GM08714 (cell line): ENCODE results near the gene PGAP6.
"Not testable (repeated sequence)": the region's sequence is repeated elsewhere in the genome, so short reads cannot be mapped to it uniquely, and the experiment has no call there.

ENCODE experiments used
- H3K4me3 ChIP-seq: fragments of 200-500 bp; sonication (Bioruptor generic); 2 replicates; pipeline ENCODE4 v1.5.1; 2014; ENCODE audit warnings: mild to moderate bottlenecking, low read length, inconsistent platforms
- ZNF274 ChIP-seq: IDR thresholded peaks from 2 replicates; pipeline ENCODE4 v1.6.1; 2012; ENCODE audit warnings: mild to moderate bottlenecking, low read depth, low read length

The PGAP6 gene

DNA sequence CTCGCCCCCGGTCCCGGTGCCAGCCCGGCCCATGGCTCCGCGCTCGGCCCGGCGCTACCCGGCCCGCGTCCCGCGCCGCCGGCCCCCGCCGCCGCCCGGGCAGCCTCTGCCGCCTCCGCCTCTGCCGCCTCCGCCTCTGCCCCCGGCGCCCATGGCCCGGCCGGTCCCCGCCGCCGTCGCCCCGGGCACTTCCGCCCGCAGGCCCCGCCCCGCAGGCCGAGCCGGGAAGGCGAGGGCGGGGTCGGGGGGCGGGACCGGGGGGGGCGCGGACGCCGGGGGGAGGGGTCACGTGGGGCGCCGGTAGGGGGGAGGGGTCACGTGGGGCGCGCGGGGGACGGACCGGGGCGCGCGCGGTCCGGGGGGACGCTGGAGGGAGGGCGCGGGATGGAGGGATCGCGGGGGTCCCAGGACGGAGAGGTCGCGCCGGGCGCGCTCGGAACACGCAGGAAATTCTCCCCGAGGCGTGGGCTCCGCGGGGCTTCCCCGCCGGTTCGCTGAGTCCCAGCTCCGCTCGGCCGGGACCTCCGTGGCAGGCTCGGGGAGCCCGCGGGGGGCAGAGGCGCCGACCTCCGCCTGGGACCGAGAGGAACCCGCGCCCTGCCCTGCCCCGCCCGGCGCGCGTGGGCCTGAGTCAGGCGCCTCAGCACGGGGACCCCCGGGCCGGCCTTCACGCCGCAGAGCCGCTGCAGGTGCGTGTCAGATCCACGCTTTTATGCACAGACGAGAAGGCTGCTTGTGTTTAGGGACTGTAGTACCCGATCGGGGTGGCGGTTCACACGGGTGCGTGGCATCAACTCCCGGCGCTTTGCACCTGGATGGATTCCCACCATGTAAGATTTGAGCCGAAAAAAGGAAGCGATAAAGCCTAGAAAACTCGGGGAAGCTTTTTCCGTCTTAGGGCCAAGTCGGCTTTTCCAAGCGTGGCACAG is at the start of gene PGAP6:
PGAP6 (minus strand) TSS at position 190 of the 929 bp plus-strand sequence; CDS start at position 33, 157 bp downstream.
- peak within 1 kb of the TSS; percentile 84 for H3K4me3 ChIP-seq
- no peak for TF ChIP-seq ZNF274

- H3K4me3 ChIP-seq: no peak overlapping the region
- TF ChIP-seq ZNF274: no peak
These were observed 49.1 kb upstream of the PGAP6 start for GRCh38 chr16:430904-431303.

DNA sequence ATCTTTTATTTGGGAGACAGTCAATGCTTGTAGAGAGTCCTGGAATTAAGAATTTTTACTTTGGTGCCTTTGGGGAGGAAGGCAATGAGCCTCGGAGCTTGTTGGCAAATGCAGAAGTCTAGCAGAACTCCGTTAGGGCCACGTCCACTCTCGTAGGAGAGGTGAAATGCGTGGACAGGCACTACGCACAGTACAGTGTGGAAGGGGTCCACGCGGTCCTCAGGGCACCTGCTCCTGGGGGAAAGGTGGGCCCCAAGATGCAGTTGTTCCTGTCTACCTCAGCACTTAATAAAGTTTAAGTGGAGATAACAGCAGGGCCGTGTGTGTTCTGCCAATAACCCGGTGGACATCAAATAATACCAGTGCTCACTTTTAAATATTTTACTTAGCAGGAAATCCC is 45.5 kb upstream of the PGAP6 start:
- no peak for TF ChIP-seq ZNF274
- peak overlapping the region; percentile 61 for H3K4me3 ChIP-seq

- no peak for TF ChIP-seq ZNF274
These were observed 45.1 kb upstream of the PGAP6 start for GRCh38 chr16:426906-427249.

DNA sequence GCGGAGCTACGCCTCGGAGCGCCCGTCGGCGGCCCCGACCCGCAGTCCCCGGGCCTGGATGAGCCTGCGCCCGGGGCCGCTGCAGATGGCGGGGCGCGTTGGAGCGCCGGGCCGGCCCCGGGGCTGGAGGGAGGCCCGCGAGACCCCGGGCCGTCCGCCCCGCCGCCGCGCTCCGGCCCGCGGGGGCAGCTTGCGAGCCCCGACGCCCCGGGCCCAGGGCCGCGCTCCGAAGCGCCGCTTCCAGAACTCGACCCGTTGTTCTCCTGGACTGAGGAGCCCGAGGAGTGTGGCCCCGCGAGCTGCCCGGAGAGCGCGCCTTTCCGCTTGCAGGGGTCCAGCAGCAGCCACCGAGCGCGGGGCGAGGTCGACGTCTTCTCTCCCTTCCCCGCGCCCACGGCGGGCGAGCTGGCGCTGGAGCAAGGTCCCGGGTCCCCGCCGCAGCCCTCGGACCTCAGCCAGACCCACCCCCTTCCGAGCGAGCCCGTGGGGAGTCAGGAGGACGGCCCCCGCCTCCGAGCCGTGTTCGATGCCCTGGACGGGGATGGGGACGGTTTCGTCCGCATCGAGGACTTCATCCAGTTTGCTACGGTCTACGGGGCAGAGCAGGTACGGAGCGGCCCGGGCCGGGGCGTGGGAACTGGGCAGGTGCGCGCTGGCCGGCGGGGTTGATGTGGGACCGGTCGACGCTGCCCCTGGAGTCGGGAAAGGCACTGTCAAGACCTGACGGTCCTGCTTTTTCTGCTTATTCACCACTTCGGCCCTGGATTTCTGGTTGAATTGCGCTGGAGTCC is 44.5 kb upstream of the PGAP6 start:
- H3K4me3 ChIP-seq: peak overlapping the region; percentile 61
- TF ChIP-seq ZNF274: no peak

More at GRCh38 chr16:426906-427249, 45.1 kb upstream of the PGAP6 start:
- peak overlapping the region; percentile 61 for H3K4me3 ChIP-seq

DNA sequence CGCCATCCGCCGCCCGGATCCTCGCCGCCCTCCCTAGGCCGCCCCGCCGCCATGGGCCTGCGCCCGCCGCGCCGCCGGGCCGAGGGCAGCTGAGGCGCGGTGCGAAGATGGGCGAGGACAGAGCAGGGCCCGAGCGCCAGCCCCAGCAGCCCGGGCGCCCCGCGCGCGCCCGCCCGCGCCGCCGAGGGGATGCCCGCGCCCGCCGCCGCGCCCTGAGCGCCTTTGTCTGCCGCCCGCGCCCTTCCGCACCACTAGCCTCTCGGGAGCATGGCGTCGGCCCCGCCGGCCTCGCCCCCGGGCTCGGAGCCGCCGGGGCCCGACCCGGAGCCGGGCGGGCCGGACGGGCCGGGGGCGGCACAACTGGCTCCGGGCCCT is 43.9 kb upstream of the PGAP6 start:
- TF ChIP-seq ZNF274: no peak
- peak overlapping the region; percentile 61 for H3K4me3 ChIP-seq

DNA sequence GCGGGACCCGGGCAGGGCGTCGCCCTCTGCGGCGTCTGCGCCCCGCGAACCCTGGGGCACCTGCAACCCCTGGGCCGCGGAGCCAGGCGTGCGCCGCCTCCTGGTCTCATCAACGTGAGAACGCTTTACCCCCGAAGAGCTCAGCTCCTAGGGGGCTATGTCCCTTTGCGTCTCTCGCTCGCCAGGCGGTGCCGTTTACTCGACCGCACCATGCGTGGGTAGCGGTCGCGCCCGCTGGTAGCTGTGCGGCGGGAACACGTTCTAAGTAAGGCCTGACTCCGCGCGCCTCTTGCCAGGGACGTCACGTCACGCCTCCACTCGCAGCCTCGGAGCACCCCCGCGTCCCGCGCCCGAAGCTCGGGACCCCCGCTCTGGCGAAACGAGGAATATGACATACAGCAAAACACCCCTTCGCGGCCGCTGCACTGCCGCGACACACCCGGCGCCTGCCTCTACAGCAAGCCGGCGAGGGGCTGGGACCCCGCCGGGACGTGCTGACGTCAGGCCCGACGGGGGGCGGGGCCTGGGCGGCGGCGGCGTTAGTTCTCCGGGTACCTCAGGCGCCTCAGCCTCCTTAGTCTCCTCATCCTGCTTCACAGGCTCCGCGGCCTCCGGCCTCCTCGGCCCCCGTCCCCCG is 43.4 kb upstream of the PGAP6 start, which contains the start of gene RAB11FIP3:
RAB11FIP3 (plus strand) TSS at position 568 of the 637 bp plus-strand sequence. CDS start 358 bp downstream, outside the sequence.
- peak within 1 kb of the TSS; percentile 70 for H3K4me3 ChIP-seq
- no peak for TF ChIP-seq ZNF274

- no peak for TF ChIP-seq ZNF274
- peak overlapping the region; percentile 70; the same call in 1 of the 2 replicates for H3K4me3 ChIP-seq
These were observed 42.9 kb upstream of the PGAP6 start for GRCh38 chr16:424623-425081.

GRCh38 chr16:424033-424622 is 42.4 kb upstream of the PGAP6 start:
- H3K4me3 ChIP-seq: no peak overlapping the region
- TF ChIP-seq ZNF274: no peak

DNA sequence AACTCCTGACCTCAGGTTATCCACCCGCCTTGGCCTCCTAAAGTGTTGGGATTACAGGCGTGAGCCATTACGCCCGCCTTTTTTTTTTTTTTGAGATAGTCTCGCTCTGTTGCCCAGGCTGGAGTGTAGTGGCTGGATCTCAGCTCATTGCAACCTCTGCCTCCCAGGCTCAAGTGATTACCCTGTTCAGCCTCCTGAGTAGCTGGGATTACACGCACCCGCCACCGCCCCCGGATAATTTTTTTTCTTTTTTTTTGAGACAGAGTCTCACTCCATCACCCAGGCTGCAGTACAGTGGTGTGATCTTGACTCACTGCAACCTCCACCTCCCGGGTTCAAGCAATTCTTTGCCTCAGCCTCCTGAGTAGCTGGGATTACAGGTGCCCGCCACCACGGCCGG is 40.4 kb upstream of the PGAP6 start:
- not testable (repeated sequence) for H3K4me3 ChIP-seq

DNA sequence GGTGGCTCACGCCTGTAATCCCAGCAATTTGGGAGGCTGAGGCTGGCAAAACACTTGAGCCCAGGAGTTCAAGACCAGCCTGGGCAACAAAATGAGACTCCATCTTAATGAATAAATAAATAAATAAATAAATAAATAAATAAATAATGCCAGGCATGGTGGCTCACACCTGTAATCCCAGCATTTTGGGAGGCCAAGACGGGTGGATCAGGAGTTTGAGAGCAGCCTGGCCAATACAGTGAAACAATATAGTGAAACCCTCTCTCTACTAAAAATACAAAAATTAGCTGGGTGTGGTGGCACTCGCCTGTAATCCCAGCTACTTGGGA is 33.4 kb upstream of the PGAP6 start:
- H3K4me3 ChIP-seq: not testable (repeated sequence)

DNA sequence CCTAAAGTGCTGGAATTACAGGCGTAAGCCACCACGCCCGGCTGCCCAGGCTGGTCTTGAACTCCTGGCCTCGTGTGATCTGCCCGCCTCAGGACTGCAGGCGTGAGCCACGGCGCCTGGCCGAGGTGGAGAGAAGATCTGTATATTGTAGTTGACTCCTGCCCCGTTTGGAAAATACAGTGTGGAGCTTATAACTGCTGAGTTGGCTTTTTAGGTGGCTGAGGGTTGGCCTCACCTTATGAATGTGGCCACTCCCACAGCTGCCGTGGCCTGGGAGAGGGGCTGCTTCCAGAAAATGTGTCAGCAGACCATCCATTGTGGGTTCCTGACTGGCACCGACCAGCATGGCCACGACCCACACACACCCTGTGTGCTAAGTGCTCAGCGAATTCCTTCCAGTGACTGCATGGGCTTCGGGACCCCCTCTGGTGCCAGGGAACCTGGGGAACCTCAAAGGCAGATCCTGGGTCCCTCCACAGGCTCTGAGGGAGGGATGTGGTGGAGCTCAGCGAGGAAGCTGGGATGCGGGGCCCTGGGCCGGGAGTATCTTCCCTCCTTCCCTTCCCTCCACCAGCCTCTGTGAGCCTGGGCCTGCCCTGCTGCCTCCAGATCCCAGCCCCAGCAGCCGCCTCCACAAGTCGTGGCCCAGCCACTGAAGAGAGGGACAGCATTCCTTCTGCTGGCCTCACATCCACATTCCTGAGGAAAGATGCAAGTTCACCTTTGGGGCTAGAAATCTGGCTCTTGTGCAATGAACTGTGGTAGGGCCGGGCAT is 32.8 kb upstream of the PGAP6 start:
- no peak overlapping the region for H3K4me3 ChIP-seq
- TF ChIP-seq ZNF274: no peak

GRCh38 chr16:411576-412265 is 29.9 kb upstream of the PGAP6 start:
- H3K4me3 ChIP-seq: no peak overlapping the region
- TF ChIP-seq ZNF274: no peak
